Fibroblast of skin of right biceps (primary cell): ENCODE results near the gene EFCAB11.

Experiments used
- DNase-seq: peaks from one replicate; pipeline ENCODE4 v3.0.0-alpha.2; 2013

Gene EFCAB11

DNA sequence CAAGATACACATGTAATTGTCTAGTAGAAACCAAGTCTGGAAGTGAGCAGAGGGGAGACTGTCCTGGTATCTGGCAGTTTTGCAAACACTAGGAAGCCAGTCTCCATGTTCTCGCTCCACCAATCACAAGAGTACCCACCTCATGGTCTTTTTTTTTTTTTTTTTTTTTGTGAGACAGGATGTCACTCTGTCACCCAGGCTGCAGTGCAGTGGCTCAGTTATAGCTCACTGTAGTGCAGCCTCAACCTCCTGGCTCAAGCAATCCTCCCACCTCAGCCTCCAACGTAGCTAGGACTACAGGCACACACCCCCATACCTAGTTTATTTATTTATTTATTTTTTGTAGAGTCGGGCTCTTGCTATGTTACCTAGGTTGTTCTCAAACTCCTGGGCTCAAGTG is 189.2 kb downstream of the EFCAB11 start:
- DNase-seq, result no peak

DNA sequence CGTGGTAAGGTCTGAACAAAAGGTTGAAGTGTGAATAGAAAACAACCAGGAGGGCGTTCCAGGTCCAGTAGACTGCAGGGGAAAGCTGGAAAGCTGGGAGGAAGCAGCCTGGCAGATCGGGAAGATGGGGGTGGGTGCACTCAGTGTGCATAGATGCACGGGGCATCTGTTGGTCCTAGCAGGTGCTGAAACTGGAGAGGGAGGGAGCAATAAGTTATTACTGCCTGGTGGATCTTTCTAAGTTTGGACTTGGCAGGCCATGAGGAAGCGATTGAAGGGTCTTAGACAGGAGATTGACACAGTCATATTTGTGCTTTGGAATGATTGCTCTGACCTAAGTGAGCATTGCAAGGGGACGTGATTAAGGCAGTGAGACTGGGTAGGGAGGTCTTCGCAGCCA is 194.4 kb downstream of the EFCAB11 start:
- no peak for DNase-seq

DNA sequence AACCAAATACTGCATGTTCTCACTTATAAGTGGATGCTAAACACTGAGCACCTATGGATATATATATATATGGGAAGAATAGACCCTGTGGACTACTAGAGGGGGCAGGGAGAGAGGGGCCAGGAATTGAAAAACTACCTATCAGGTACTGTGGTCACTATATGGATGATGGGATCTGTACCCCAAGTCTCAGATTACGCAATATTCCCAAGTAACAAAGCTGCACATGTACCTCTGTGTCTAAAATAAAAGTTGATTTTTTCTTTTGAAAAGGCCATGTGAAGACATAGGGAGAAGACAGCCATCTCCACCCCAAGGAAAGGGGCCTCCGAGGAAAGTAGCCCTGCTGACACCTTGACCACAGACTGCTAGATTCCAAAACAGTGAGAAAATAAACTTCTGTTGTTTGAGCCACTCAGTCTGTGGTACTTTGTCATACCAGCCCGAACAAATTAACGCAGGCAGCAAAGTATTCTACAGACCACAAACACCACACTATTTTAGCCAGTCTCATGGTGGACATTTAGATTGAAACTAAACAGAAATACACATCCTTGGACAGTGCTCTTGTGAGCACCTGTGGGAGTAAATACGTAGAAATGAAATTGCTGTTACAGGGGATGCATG is 197.1 kb downstream of the EFCAB11 start:
- no peak for DNase-seq

DNA sequence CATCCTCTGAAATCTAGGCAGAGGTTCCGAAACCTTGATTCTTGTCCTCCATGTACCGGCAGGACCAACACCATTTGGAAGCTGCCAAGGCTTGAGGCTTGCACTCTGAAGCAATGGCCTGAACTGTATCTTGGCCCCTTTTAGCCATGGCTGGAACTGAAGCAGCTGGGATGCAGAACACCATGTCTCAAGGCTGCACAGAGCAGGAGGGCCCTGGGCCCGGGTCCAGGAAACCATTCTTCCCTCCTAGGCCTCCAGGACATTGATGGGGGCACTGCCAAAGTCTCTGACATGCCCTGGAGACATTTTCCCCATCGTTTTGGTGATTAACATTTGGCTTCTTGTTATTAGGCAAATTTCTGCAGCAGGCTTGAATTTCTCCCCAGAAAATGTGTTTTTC is 198.7 kb downstream of the EFCAB11 start:
- DNase-seq, result no peak

DNA sequence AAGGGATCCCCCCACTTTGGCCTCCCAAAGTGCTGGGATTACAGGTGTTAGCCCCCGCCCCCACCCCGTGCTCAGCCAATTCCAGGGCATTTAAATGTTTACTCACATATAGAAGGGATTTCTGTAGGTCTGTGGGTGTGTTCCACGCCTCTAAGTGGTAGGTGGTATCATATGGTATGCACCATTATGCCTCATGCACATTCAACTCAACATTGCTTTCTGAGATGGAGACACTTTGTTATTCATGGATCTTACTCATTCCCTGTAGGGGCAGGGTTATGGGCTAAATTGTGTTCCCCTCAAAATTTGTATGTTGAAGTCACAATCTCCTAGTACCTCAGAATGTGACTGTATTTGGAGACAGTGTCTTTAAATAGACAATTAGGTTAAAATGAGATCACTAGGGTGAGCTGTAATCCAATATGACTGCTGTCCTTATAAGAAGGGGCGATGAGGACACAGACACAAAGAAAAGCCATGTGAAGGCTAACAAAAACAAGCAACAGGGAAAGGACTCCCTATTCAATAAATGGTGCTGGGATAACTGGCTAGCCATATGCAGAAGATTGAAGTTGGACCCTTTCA is 200.6 kb downstream of the EFCAB11 start:
- DNase-seq, result no peak

DNA sequence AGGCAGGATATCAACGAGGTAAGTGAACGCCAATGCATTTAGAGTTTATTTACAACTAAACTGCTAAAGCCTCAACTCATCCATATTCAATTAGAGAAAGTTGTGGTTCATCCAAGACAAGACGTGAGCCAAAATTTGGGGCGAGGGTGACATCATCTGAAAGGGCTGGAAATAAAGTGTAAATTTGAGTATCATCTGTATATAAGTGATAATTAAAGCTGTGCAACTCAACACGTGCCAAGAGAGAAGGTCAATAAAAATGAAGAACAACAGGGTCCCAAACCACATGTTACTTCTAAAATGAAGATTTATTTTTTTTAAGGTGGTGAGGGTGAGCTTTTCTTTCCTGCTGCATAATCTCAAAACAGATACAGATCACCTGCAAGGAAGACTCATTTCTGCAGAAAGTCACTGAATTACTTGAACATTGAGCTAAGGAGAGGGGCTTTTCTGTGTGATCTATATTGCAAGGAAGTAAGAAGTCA is 203.6 kb downstream of the EFCAB11 start:
- DNase-seq, result no peak

DNA sequence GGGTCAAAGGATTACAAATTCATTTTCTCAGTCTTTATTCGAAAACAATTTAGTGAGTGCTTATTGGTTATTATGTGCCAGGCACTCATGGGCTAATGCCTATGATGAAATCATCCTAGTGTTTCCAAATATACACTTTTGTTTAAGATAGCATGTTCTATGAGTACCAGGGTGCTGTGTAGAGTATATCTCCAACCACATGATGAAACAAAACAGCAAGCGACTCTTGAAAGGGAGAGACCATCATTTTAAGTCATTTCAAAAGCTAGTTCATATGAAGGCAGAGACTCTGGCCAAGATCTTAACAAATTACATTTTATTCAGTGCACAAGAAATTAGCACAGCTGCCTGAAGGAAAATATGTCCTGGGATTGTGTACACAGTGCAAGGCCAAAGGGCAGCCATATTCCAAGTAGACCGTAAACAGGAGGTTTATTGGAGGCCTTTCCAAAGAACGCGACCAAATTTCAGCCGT is 204.2 kb downstream of the EFCAB11 start:
- DNase-seq, result no peak

DNA sequence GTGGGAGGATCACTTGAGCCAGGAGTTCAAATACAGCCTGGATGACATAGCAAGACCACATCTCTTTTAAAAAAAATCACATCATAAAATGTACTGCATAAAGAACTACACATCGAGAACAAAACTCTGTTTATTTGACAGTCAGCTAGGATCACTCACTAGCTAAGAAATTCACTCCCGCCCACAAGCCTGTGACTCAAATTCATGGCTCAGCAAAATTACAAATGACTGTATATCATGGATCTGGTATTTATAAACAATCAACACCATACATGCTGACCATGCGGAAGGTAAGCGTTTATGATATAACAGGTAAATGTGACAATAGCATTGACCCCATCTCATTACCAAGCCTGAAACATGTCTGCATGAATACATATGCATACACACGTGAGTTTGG is 206.5 kb downstream of the EFCAB11 start:
- peak; percentile 33 for DNase-seq

DNA sequence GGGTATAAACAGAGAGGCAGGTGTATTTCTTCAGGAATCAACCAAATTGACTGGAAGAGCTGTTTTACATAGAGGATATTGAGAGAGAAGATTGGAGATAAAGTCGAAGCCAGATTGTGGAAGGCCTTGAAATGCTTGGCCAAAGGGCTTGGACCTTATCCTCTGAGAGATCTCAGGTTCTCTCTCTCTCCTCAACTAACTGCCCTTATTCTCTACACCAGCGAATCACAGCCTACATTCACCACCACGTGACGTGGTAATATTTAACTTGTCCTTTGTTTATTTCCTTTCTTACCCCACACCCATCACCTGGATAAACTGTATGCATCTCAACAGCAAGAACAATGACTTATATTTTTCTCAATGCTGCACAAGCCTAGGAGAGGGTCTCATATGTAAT is 207.4 kb downstream of the EFCAB11 start:
- no peak for DNase-seq

DNA sequence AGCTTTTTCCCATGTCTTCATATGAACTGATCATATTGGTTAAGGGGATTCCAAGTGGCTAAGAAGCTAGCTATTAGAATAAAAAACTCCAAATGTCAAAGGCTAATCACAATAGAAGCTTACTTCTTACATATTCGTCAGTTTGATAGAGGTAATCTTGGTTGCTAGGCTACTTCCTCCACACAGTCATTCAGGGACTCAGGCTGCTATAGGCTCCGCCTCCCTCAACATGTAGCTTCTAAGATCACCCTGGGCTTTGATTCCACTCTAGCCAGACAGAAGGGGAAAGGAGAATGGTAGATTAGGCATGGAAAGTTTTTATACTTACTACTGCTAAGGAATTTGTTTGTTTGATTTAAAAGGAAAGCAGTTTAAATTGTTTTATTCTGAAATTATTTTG is 207.9 kb downstream of the EFCAB11 start:
- no peak for DNase-seq

DNA sequence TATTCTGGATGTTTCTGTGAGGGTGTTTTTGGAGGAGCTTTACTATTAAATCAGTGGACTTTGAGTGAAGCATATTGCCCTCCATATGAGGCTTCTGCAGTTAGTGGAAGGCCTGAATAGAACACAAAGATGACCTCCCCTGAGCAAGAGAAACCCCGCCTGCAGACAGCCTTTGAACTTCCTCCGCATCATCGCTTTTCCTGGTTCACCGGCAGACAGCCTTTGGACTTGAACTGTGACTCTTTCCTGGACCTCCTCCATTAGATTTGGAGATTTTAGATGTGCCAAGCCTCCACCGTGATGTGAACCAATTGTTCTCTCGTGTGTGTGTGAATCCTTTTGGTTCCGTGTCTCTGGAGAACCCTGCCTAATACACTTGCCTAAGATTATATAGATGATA is 208.4 kb downstream of the EFCAB11 start:
- no peak for DNase-seq
